Ecto neural progenitor cell (in vitro differentiated cells): ENCODE measurements around the gene CREB3L1.
A peak's percentile ranks its signal among the peaks of the same experiment; 100 is the strongest.

Source experiments
- DNase-seq: peaks from one replicate; pipeline ENCODE4 v3.0.0-alpha.2; 2018; ENCODE audit warnings: low spot score

Gene CREB3L1

GRCh38 chr11:46364791-46365190 is 87.3 kb downstream of the CREB3L1 start:
- no peak for DNase-seq

DNA sequence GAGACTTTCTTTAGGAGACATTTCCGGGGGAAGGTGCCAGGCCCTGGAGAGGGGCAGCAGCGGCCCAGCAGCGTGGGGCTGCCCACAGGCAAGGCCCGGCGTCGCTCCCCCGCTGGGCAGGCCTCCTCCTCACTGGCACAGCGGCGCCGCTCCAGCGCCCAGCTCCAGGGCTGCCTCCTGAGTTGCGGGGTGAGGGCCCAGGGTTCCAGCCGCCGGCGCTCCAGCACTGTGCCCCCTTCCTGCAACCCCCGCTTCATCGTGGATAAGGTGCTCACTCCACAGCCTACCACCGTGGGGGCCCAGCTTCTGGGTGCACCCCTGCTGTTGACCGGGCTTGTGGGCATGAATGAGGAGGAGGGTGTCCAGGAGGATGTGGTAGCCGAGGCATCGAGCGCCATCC is 88.8 kb downstream of the CREB3L1 start:
- DNase-seq, result no peak

DNA sequence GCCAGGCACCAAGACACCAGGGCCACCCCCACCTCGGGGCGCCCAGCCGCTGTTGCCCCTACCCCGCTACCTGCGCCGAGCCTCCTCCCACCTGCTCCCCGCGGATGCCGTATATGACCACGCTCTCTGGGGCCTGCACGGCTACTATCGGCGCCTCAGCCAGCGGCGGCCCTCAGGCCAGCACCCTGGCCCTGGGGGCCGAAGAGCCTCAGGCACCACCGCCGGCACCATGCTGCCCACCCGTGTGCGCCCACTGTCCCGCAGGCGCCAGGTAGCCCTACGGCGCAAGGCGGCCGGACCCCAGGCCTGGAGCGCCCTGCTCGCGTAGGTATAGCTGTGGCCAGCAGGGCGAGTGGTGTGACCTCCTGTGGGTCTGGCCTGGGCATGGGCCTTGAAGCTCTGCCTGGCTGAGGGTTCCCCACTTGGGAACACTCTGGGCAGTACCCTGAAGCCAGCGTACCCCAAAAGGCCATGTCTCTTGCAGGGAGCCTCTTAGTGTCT is 89.2 kb downstream of the CREB3L1 start:
- DNase-seq, result no peak

DNA sequence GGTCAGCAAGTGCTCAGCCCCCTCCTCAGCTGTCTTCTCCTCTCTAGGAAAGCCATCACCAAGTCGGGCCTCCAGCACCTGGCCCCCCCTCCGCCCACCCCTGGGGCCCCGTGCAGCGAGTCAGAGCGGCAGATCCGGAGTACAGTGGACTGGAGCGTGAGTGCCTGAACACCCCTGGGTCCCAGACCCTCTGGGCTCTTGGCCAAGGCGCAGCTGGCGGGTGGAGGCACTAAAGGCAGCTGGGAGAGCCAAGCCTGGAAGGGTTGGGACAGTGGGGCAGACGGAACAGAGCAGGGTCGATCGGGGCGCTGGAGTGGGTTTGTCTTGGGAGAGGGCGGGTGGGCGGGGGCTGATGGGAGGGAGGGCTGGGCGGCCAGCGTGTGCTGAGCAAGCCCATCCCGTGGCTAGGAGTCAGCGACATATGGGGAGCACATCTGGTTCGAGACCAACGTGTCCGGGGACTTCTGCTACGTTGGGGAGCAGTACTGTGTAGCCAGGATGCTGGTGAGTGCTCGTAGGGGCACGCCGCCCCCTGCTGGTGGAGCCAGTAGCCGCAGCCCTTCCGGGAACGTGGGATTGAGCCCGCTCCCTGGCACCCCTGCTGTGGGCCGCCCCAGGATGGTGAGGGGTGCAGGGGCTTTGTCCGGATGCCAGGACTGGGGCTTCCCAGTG is 89.9 kb downstream of the CREB3L1 start:
- peak; percentile 84 for DNase-seq

DNA sequence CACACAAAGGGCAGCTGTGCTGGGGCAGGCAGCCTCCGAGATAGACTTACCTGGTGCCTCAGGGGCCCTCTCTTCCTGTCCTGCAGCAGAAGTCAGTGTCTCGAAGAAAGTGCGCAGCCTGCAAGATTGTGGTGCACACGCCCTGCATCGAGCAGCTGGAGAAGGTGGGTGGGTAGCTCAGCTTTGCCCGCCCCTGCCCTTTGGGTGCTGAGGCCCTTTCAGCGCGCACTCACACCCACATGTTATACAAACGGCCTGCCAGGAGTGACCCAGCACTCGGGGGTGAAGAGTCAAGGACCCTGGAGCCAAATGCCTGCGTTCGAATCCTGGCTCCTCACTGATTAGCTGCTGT is 90.4 kb downstream of the CREB3L1 start:
- DNase-seq, result no peak

DNA sequence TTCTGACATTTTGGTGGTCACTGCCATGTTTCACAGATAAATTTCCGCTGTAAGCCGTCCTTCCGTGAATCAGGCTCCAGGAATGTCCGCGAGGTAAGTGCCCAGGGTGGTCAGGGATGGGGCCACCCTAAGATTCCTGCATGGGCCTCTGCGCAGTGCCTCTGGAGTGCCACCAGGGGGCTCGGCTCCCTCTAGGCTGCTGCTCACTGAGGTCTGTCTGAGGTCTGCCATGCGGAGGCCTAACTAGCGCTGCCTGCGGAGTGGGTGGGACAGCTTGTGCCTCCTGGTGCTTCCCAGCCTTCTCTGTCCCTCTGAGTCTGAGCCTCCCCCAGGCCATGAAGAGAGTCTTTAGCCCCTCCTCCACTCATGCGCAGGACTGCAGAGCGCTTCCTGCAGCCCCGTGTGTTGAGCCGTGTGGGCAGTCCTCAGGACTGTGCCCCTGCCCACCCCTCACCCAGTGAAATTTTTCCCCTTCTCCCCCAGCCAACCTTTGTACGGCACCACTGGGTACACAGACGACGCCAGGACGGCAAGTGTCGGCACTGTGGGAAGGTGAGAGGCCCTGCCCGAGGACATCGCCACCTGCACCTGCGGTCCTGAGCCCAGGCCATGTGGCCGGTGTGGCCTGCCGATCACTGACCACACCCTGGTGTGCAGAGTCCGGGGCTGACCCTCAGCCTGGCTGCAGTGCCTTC is 92.1 kb downstream of the CREB3L1 start:
- peak; percentile 86 for DNase-seq

DNA sequence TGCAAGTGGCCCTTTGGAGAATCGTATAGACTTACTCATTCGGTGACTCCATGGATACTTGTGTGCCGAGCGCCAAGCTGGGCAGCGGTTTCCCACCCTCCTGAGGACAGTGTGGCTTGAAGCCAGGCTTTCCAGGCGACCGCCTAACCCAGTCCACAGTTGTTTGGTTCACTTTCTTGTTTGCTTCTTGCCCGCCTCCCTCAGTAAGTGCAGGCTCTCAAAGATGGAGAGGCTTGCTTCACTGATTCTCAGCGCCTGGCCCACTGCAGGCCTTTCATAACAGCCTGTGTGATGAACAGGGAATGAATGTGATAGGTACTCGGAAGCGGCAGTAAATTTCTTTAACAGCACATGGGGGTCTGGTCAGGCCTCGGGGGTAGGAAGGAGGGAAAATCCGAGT is 92.8 kb downstream of the CREB3L1 start:
- no peak for DNase-seq
